Stimulated activated effector memory CD8-positive, alpha-beta T cell treated with anti-CD3 and anti-CD28 coated beads, Interleukin-12 subunit alpha, Interleukin-12 subunit beta, amount 100 ng/mL, for 72 hours (primary cell): ENCODE results near the gene DYNC1I1.

ENCODE experiments used
- ATAC-seq: fragments of 150-1000 bp; cut with Tn5 transposase; 2 replicates; pipeline ENCODE4 v1.10.0; 2021
- DNase-seq, 2 donors: peaks; one replicate each; pipeline ENCODE4 v3.0.0; 2021 to 2022; ENCODE audit warnings: low spot score in 2 of 2
- H3K27ac Mint-ChIP-seq: one replicate; pipeline ENCODE4 v1.8.0; 2022; ENCODE audit warnings: mild to moderate bottlenecking, mixed read lengths
- H3K36me3 Mint-ChIP-seq: one replicate; pipeline ENCODE4 v1.8.0; 2022; ENCODE audit warnings: mild to moderate bottlenecking, mixed read lengths
- H3K4me1 Mint-ChIP-seq: one replicate; pipeline ENCODE4 v1.8.0; 2022; ENCODE audit warnings: mixed read lengths
- H3K4me3 Mint-ChIP-seq: one replicate; pipeline ENCODE4 v1.8.0; 2022; ENCODE audit warnings: mild to moderate bottlenecking, mixed read lengths
- H3K9me3 Mint-ChIP-seq: one replicate; pipeline ENCODE4 v1.8.0; 2022; ENCODE audit warnings: mixed read lengths

The DYNC1I1 gene

GRCh38 chr7:95772298-95772770 is at the start of gene DYNC1I1:
Gene DYNC1I1 (plus strand): TSS chr7:95772554. CDS start chr7:95804730, 32,176 bp downstream.
- Mint-ChIP-seq H3K9me3 (no peaks in the 10 kb centered on the region), H3K27ac (no peak within 1 kb of the TSS), H3K4me3 (peak within 1 kb of the TSS; percentile 42), H3K36me3 (no peaks in the 10 kb centered on the region), H3K4me1 (no peaks in the 10 kb centered on the region)
- DNase-seq (no peak), ATAC-seq (peak; percentile 46)

GRCh38 chr7:95723583-95724180 is 48.7 kb upstream of the DYNC1I1 start:
- Mint-ChIP-seq H3K27ac (no peak overlapping the region), H3K4me1 (no peaks in the 10 kb centered on the region), H3K36me3 (no peaks in the 10 kb centered on the region), H3K9me3 (no peaks in the 10 kb centered on the region), H3K4me3 (no peak overlapping the region)
- ATAC-seq (no peak), DNase-seq (no peak)

GRCh38 chr7:95725205-95725604 is 47.1 kb upstream of the DYNC1I1 start:
- Mint-ChIP-seq H3K4me3 (no peak overlapping the region), H3K27ac (no peak overlapping the region), H3K4me1 (no peaks in the 10 kb centered on the region), H3K9me3 (no peaks in the 10 kb centered on the region), H3K36me3 (no peaks in the 10 kb centered on the region)
- DNase-seq (no peak), ATAC-seq (no peak)

GRCh38 chr7:95730493-95731280 is 41.7 kb upstream of the DYNC1I1 start:
- H3K4me1 Mint-ChIP-seq: no peaks in the 10 kb centered on the region
- no peaks in the 10 kb centered on the region for H3K9me3 Mint-ChIP-seq
- no peak overlapping the region for H3K4me3 Mint-ChIP-seq
- no peak for DNase-seq
- no peak for ATAC-seq
- no peaks in the 10 kb centered on the region for H3K36me3 Mint-ChIP-seq
- H3K27ac Mint-ChIP-seq: no peak overlapping the region

GRCh38 chr7:95736635-95737034 is 35.7 kb upstream of the DYNC1I1 start:
- no peak overlapping the region for H3K27ac Mint-ChIP-seq
- no peaks in the 10 kb centered on the region for H3K36me3 Mint-ChIP-seq
- no peaks in the 10 kb centered on the region for H3K4me1 Mint-ChIP-seq
- no peak overlapping the region for H3K4me3 Mint-ChIP-seq
- no peaks in the 10 kb centered on the region for H3K9me3 Mint-ChIP-seq
- DNase-seq (no peak), ATAC-seq (peak; percentile 24)

- Mint-ChIP-seq H3K27ac (no peak overlapping the region), H3K9me3 (no peaks in the 10 kb centered on the region), H3K4me3 (no peak overlapping the region), H3K4me1 (no peaks in the 10 kb centered on the region), H3K36me3 (no peaks in the 10 kb centered on the region)
- peak; percentile 36 for ATAC-seq
- DNase-seq: no peak
Measured at GRCh38 chr7:95737828-95738505, 34.4 kb upstream of the DYNC1I1 start.

- Mint-ChIP-seq H3K4me3 (no peak overlapping the region), H3K27ac (no peak overlapping the region), H3K36me3 (no peaks in the 10 kb centered on the region), H3K9me3 (peaks cover 8% of the 10 kb centered on the region), H3K4me1 (no peaks in the 10 kb centered on the region)
- no peak for ATAC-seq
- no peak for DNase-seq
Measured at GRCh38 chr7:95749044-95749443, 23.3 kb upstream of the DYNC1I1 start.

GRCh38 chr7:95749515-95749914 is 22.8 kb upstream of the DYNC1I1 start:
- H3K4me1 Mint-ChIP-seq: no peaks in the 10 kb centered on the region
- H3K4me3 Mint-ChIP-seq: no peak overlapping the region

GRCh38 chr7:95753440-95753839 is 18.9 kb upstream of the DYNC1I1 start:
- ATAC-seq (no peak), DNase-seq (no peak)
- peaks cover 8% of the 10 kb centered on the region for H3K9me3 Mint-ChIP-seq
- no peak overlapping the region for H3K27ac Mint-ChIP-seq
- H3K4me1 Mint-ChIP-seq: no peaks in the 10 kb centered on the region
- H3K36me3 Mint-ChIP-seq: no peaks in the 10 kb centered on the region
- H3K4me3 Mint-ChIP-seq: no peak overlapping the region

More at GRCh38 chr7:95749515-95749914, 22.8 kb upstream of the DYNC1I1 start:
- Mint-ChIP-seq H3K27ac (no peak overlapping the region), H3K36me3 (no peaks in the 10 kb centered on the region), H3K9me3 (peaks cover 8% of the 10 kb centered on the region)
- no peak for DNase-seq
- no peak for ATAC-seq

GRCh38 chr7:95755277-95755934 is 16.9 kb upstream of the DYNC1I1 start:
- no peak for DNase-seq
- H3K27ac Mint-ChIP-seq: no peak overlapping the region
- no peak overlapping the region for H3K4me3 Mint-ChIP-seq
- H3K4me1 Mint-ChIP-seq: no peaks in the 10 kb centered on the region
- peaks cover 8% of the 10 kb centered on the region for H3K9me3 Mint-ChIP-seq
- no peaks in the 10 kb centered on the region for H3K36me3 Mint-ChIP-seq
- no peak for ATAC-seq

GRCh38 chr7:95758187-95758586 is 14.2 kb upstream of the DYNC1I1 start:
- no peak for DNase-seq
- ATAC-seq: no peak
- Mint-ChIP-seq H3K9me3 (peaks cover 5% of the 10 kb centered on the region), H3K4me1 (no peaks in the 10 kb centered on the region), H3K4me3 (no peak overlapping the region), H3K36me3 (no peaks in the 10 kb centered on the region), H3K27ac (no peak overlapping the region)

- Mint-ChIP-seq H3K9me3 (peaks cover 4% of the 10 kb centered on the region), H3K27ac (no peak overlapping the region), H3K4me3 (no peak overlapping the region), H3K36me3 (no peaks in the 10 kb centered on the region), H3K4me1 (no peaks in the 10 kb centered on the region)
- no peak for DNase-seq
- ATAC-seq: no peak
Measured at GRCh38 chr7:95766086-95766485, 6.3 kb upstream of the DYNC1I1 start.

- Mint-ChIP-seq H3K4me1 (no peaks in the 10 kb centered on the region), H3K36me3 (no peaks in the 10 kb centered on the region), H3K9me3 (peaks cover 2% of the 10 kb centered on the region), H3K27ac (no peak overlapping the region), H3K4me3 (no peak overlapping the region)
- no peak for ATAC-seq
- DNase-seq: no peak
Measured at GRCh38 chr7:95766657-95767056, 5.7 kb upstream of the DYNC1I1 start.

GRCh38 chr7:95772771-95773581 is 622 bp downstream of the DYNC1I1 start:
- Mint-ChIP-seq H3K27ac (no peak overlapping the region), H3K9me3 (no peaks in the 10 kb centered on the region), H3K4me1 (no peaks in the 10 kb centered on the region), H3K36me3 (no peaks in the 10 kb centered on the region), H3K4me3 (no peak overlapping the region)
- DNase-seq (no peak), ATAC-seq (no peak)
